HG03060 (cell line): ENCODE results near the gene PDLIM3.
"Not testable (repeated sequence)": the region's sequence is repeated elsewhere in the genome, so short reads cannot be mapped to it uniquely, and the experiment has no call there.

Experiments used
- ATAC-seq: cut with Tn5 transposase; IDR thresholded peaks from one replicate; pipeline ENCODE4 v1.9.1; 2021; ENCODE audit warnings: low read depth, moderate number of reproducible peaks; ENCODE audit not compliant: unreplicated experiment

The PDLIM3 gene

GRCh38 chr4:185534866-185535611 is at the start of gene PDLIM3:
PDLIM3 (minus strand) TSS chr4:185535507; CDS start chr4:185535434, 73 bp downstream.
- ATAC-seq: no peak

- ATAC-seq: no peak
Observed at GRCh38 chr4:185583813-185584212, 48.5 kb upstream of the PDLIM3 start.

GRCh38 chr4:185582651-185583400 is 47.5 kb upstream of the PDLIM3 start:
- ATAC-seq: no peak

GRCh38 chr4:185580699-185581098 is 45.4 kb upstream of the PDLIM3 start:
- no peak for ATAC-seq

- no peak for ATAC-seq
Observed at GRCh38 chr4:185578284-185578683, 43.0 kb upstream of the PDLIM3 start.

GRCh38 chr4:185576962-185577950 is 41.9 kb upstream of the PDLIM3 start:
- ATAC-seq: no peak

GRCh38 chr4:185576314-185576961 is 41.1 kb upstream of the PDLIM3 start:
- no peak for ATAC-seq

- ATAC-seq: no peak
Observed at GRCh38 chr4:185573651-185574199, 38.4 kb upstream of the PDLIM3 start.

GRCh38 chr4:185570727-185571126 is 35.4 kb upstream of the PDLIM3 start:
- ATAC-seq: no peak

GRCh38 chr4:185567381-185568376 is 32.4 kb upstream of the PDLIM3 start:
- ATAC-seq: no peak

- ATAC-seq: no peak
Observed at GRCh38 chr4:185566972-185567371, 31.7 kb upstream of the PDLIM3 start.

GRCh38 chr4:185566425-185566824 is 31.1 kb upstream of the PDLIM3 start:
- no peak for ATAC-seq

GRCh38 chr4:185565696-185566095 is 30.4 kb upstream of the PDLIM3 start:
- ATAC-seq: no peak

GRCh38 chr4:185564349-185564748 is 29.0 kb upstream of the PDLIM3 start:
- ATAC-seq: no peak

GRCh38 chr4:185562531-185562930 is 27.2 kb upstream of the PDLIM3 start:
- ATAC-seq: no peak

- ATAC-seq: no peak
Observed at GRCh38 chr4:185560316-185560715, 25.0 kb upstream of the PDLIM3 start.

- ATAC-seq: no peak
Observed at GRCh38 chr4:185559915-185560281, 24.6 kb upstream of the PDLIM3 start.

- ATAC-seq: not testable (repeated sequence)
Observed at GRCh38 chr4:185559251-185559914, 24.1 kb upstream of the PDLIM3 start.
